Stomach (tissue), 4 donors: ENCODE data around the gene COL4A1.

Experiments used
- CTCF ChIP-seq, 7 experiments: fragments of 450-650 bp in 4 of 7; fragments of 200-600 bp in 3 of 7; sonication (generic) in 3 of 7; IDR thresholded peaks; one replicate each; pipeline ENCODE4 v1.5.1; 2016 to 2019; ENCODE audit warnings: antibody characterized with exemption in 7 of 7, control low read depth in 2 of 7, mild to moderate bottlenecking in 1 of 7
- EP300 ChIP-seq: sonication (generic); formaldehyde crosslinking; IDR thresholded peaks from one replicate; pipeline ENCODE4 v1.6.1; 2017; ENCODE audit warnings: antibody characterized with exemption

- TF ChIP-seq CTCF (IDR thresholded peaks at IDR 0.05) (no peak), EP300 (no peak)
These were observed 86.5 kb downstream of the COL4A1 start for GRCh38 chr13:110220471-110220870.
